HepG2 (cell line): ENCODE data around the gene MNAT1. TPM values are rescaled to one million over a fixed set of nuclear protein-coding genes. Genes with fewer than 3 reads are reported as not detected.

Source experiments
- ATAC-seq: fragments of 200-7000 bp; cut with Tn5 transposase; 3 replicates; pipeline ENCODE4 v1.9.1; 2020; ENCODE audit warnings: mild to moderate bottlenecking, moderate library complexity
- BruUV-seq: library from RNA; stranded (reverse); fragments of 400-500 nt; replicated peaks from 2 replicates; lab custom pipeline; 2021; lab: Mats Ljungman, UMichigan
- CTCF ChIA-PET: fragments of 300-600 bp; formaldehyde crosslinking; extraction: SDS; loops from one replicate; lab custom pipeline; 2021; ENCODE audit warnings: low total read pairs, inconsistent platforms, low intra/inter-chr PET ratio; lab: Yijun Ruan, JAX
- POLR2A ChIA-PET: fragments of 350-600 bp; sonication (Branson Sonifier 250); formaldehyde crosslinking; loops from one replicate; lab custom pipeline; 2020; ENCODE audit warnings: antibody characterized with exemption, inconsistent platforms; lab: Yijun Ruan, JAX
- DNase-seq: peaks from one replicate; pipeline ENCODE4 v3.0.0-alpha.2; 2015; ENCODE audit warnings: low spot score
- FAIRE-seq: peaks from 3 replicates; lab custom pipeline; 2011; peaks lifted over from hg19 to GRCh38; lab: Jason Lieb, UNC
- H2AFZ ChIP-seq: one replicate; pipeline ENCODE4 v1.6.1; 2011; ENCODE audit warnings: low read length, inconsistent platforms
- H3K27ac ChIP-seq: fragments of 300-600 bp; 3 replicates; pipeline ENCODE4 v1.8.0; 2011; ENCODE audit warnings: mixed run types, mild to moderate bottlenecking, mixed read lengths, low read length, inconsistent platforms; ENCODE audit not compliant: insufficient read depth; ENCODE audit errors: extremely low read length
- H3K27me3 ChIP-seq, 2 experiments: fragments of 200-600 bp in 1 of 2; 2 replicates in 1 of 2; 3 replicates in 1 of 2; pipeline versions ENCODE4 v1.6.0 to v1.8.0; 2011; ENCODE audit warnings: low read length in 2 of 2, mild to moderate bottlenecking in 2 of 2, moderate library complexity in 2 of 2, inconsistent platforms in 1 of 2; ENCODE audit not compliant: insufficient read depth in 2 of 2, control insufficient read depth in 1 of 2
- H3K36me3 ChIP-seq, 2 experiments: fragments of 200-600 bp in 1 of 2; replicated peaks in 1 of 2; 2 replicates in 1 of 2; 3 replicates in 1 of 2; pipeline versions ENCODE4 v1.5.1 to v1.8.0; 2011; ENCODE audit warnings: low read length in 2 of 2, inconsistent platforms in 1 of 2; ENCODE audit not compliant: insufficient read depth in 2 of 2, control insufficient read depth in 1 of 2
- H3K4me1 ChIP-seq: 2 replicates; pipeline ENCODE4 v1.5.1; 2012; ENCODE audit warnings: low read length, inconsistent platforms; ENCODE audit not compliant: insufficient read depth
- H3K4me2 ChIP-seq: 2 replicates; pipeline ENCODE4 v1.6.0; 2011; ENCODE audit warnings: low read depth, low read length, inconsistent platforms
- H3K4me3 ChIP-seq, 3 experiments: fragments of 200-600 bp in 1 of 3; sonication (generic), shearing (Covaris generic) in 1 of 3; replicated peaks in 1 of 3; 2 replicates each; pipeline ENCODE4 v1.5.1; 2011 to 2016; ENCODE audit warnings: low read length in 3 of 3, inconsistent platforms in 2 of 3, low read depth in 2 of 3, mild to moderate bottlenecking in 2 of 3, control low read depth in 1 of 3, mixed read lengths in 1 of 3; ENCODE audit not compliant: insufficient read depth in 1 of 3
- H3K79me2 ChIP-seq: one replicate; pipeline ENCODE4 v1.6.1; 2011; ENCODE audit warnings: low read length, inconsistent platforms; ENCODE audit not compliant: insufficient read depth
- H3K9ac ChIP-seq: 2 replicates; pipeline ENCODE4 v1.6.0; 2011; ENCODE audit warnings: mild to moderate bottlenecking, low read depth, low read length, inconsistent platforms; ENCODE audit not compliant: insufficient read depth
- H3K9me3 ChIP-seq: 2 replicates; pipeline ENCODE4 v1.5.1; 2012; ENCODE audit warnings: mild to moderate bottlenecking, low read length
- H4K20me1 ChIP-seq: 2 replicates; pipeline ENCODE4 v1.6.0; 2011; ENCODE audit warnings: inconsistent platforms, mild to moderate bottlenecking, low read length, moderate library complexity; ENCODE audit not compliant: insufficient read depth
- CEBPB ChIP-seq: IDR thresholded peaks from 2 replicates; pipeline ENCODE4 v1.6.1; 2011; ENCODE audit warnings: low read depth, low read length, improper control_type of control experiment, borderline replicate concordance
- CEBPG ChIP-seq: IDR thresholded peaks from 2 replicates; pipeline ENCODE4 v1.6.1; 2016
- FOSL2 ChIP-seq: sonication (generic); formaldehyde crosslinking; IDR thresholded peaks from 2 replicates; pipeline ENCODE4 v1.4.0; 2020; ENCODE audit warnings: missing genetic modification reagents
- MEIS1 ChIP-seq: sonication (generic); formaldehyde crosslinking; IDR thresholded peaks from 2 replicates; pipeline ENCODE4 v1.9.0; 2021; ENCODE audit warnings: mild to moderate bottlenecking, missing genetic modification reagents, moderate library complexity, borderline replicate concordance
- ONECUT2 ChIP-seq: sonication (generic); formaldehyde crosslinking; IDR thresholded peaks from 2 replicates; pipeline ENCODE4 v1.4.0; 2020; ENCODE audit warnings: missing genetic modification reagents
- POGZ ChIP-seq: sonication (generic); formaldehyde crosslinking; IDR thresholded peaks from 2 replicates; pipeline ENCODE4 v1.4.0; 2020; ENCODE audit warnings: mild to moderate bottlenecking, missing genetic modification reagents
- POLR2AphosphoS2 ChIP-seq: IDR thresholded peaks from 2 replicates; pipeline ENCODE4 v1.6.1; 2011; ENCODE audit warnings: low read depth, low read length, improper control_type of control experiment
- RORA ChIP-seq: sonication (generic); formaldehyde crosslinking; IDR thresholded peaks from 2 replicates; pipeline ENCODE4 v1.5.0; 2020; ENCODE audit warnings: mild to moderate bottlenecking, missing genetic modification reagents, moderate library complexity
- SOX6 ChIP-seq, 2 experiments: fragments of 450-650 bp in 1 of 2; sonication (generic) in 1 of 2; formaldehyde crosslinking in 1 of 2; IDR thresholded peaks; 2 replicates each; pipeline versions ENCODE4 v1.4.0 to v1.6.1; 2017 to 2020; ENCODE audit warnings: antibody characterized with exemption in 1 of 2, mild to moderate bottlenecking in 1 of 2, missing genetic modification reagents in 1 of 2
- ZEB1 ChIP-seq: IDR thresholded peaks from 2 replicates; pipeline ENCODE4 v1.6.1; 2012; ENCODE audit warnings: mild to moderate bottlenecking, low read depth, inconsistent platforms; ENCODE audit not compliant: insufficient replicate concordance
- WGBS: methylation state at CpG from one replicate; pipeline ENCODE4 v1.1.6; 2017; ENCODE audit warnings: low lambda C conversion rate; 5-methylcytosine and 5-hydroxymethylcytosine counted together
- in situ Hi-C: cut with HindIII; loops from 2 replicates; pipeline ENCODE4 v1.10.0; 2017; ENCODE audit warnings: low pct_unique_long_range_greater_than_20kb; ENCODE audit not compliant: extremely low pct_ligation_motif_present
- intact Hi-C: fragments of 100-400 bp; cut with micrococcal nuclease; formaldehyde crosslinking; loops from one replicate; pipeline ENCODE4 v1.10.0; 2022; ENCODE audit not compliant: unreplicated experiment
- polyA plus RNA-seq, 8 experiments: library from polyadenylated mRNA; depleted of rRNA in 3 of 8; stranded (reverse) in 7 of 8; unstranded in 1 of 8; fragments of >200 nt; fragmentation: Illumina TruSeq in 4 of 8; extraction: Trizol in 4 of 8; gene quantifications; 2 replicates each; pipeline versions ENCODE4 v1.2.1 to v1.2.3, GENCODE V29; 2011 to 2016; ENCODE audit warnings: low read depth in 4 of 8, missing spikeins in 1 of 8, mixed read lengths in 1 of 8; ENCODE audit not compliant: insufficient read depth in 1 of 8
- total RNA-seq, 5 experiments: library from RNA; depleted of rRNA; stranded (reverse); fragments of >200 nt; fragmentation: Illumina TruSeq; extraction: Trizol; gene quantifications; 2 replicates each; pipeline ENCODE4 v1.2.3, GENCODE V29; 2016; ENCODE audit warnings: low read depth in 1 of 5

Gene MNAT1
- total and polyA plus RNA-seq, 2 of the 13 experiments (the other 11 are each of a cell fraction or from before 2014, with no cell fraction given): 49.2 to 94.8 TPM

GRCh38 chr14:60760209-60760608 is 25.6 kb downstream of the MNAT1 start:
- H3K79me2 ChIP-seq: peaks cover 58% of the 10 kb centered on the region
- no peak overlapping the region for H3K4me2 ChIP-seq
- DNase-seq: no peak
- no peaks in the 10 kb centered on the region; the same call in 1 of the 2 replicates for H4K20me1 ChIP-seq
- H3K27ac ChIP-seq: no peak overlapping the region
- no peaks in the 10 kb centered on the region for H3K9me3 ChIP-seq
- peaks cover 18% of the 10 kb centered on the region for H3K4me1 ChIP-seq
- no peak overlapping the region for H3K4me3 ChIP-seq
- ATAC-seq: no peak
- in situ Hi-C loops: no loop called here
- TF ChIP-seq CEBPG (CRISPR knock-in tag) (peak; percentile 63), CEBPB (peak; percentile 60), RORA (CRISPR knock-in tag) (no peak)
- H2AFZ ChIP-seq: no peak overlapping the region
- H3K9ac ChIP-seq: no peak overlapping the region
- no peaks in the 10 kb centered on the region for H3K27me3 ChIP-seq
- ChIA-PET CTCF (no interaction called here), POLR2A (no interaction called here)
- no peak for FAIRE-seq
- no TSS peak for BruUV-seq
- no peaks in the 10 kb centered on the region for H3K36me3 ChIP-seq
- intact Hi-C loops: no loop called here
- WGBS: 100% methylated on average over 1 of the region's 1 CpG

GRCh38 chr14:60760644-60761364 is 26.2 kb downstream of the MNAT1 start:
- 0 out of 2 replicates have a peak, but pooled peaks have one; percentile 17 for TF ChIP-seq POGZ (CRISPR knock-in tag)
- TF ChIP-seq ONECUT2 (CRISPR knock-in tag): peak; percentile 50; the same call in 1 of the 2 replicates
- TF ChIP-seq FOSL2 (CRISPR knock-in tag): peak; percentile 61
- TF ChIP-seq SOX6 (IDR thresholded peaks at IDR 0.05): no peak
- 0 out of 2 replicates have a peak, but pooled peaks have one; percentile 26 for TF ChIP-seq SOX6 (CRISPR knock-in tag; IDR thresholded peaks at IDR 0.05)
- no peak for TF ChIP-seq MEIS1 (CRISPR knock-in tag)
- TF ChIP-seq POLR2AphosphoS2: no peak
- TF ChIP-seq ZEB1: peak; percentile 76
- TF ChIP-seq, all 625 proteins: peak for 5
- no peaks in the 10 kb centered on the region for H3K27me3 ChIP-seq
- 87% methylated on average over 3 of the region's 3 CpGs for WGBS
- peaks cover 18% of the 10 kb centered on the region for H3K4me1 ChIP-seq
- H3K9me3 ChIP-seq: no peaks in the 10 kb centered on the region
- no peaks in the 10 kb centered on the region; the same call in 1 of the 2 replicates for H4K20me1 ChIP-seq
- DNase-seq (peak; percentile 29), FAIRE-seq (no peak), ATAC-seq (no peak; the same call in 2 of the 3 replicates)
- intact Hi-C loops (no loop called here), in situ Hi-C loops (no loop called here)
- H3K36me3 ChIP-seq: no peaks in the 10 kb centered on the region
- H3K4me3 ChIP-seq: no peak overlapping the region
- no peak overlapping the region for H2AFZ ChIP-seq
- POLR2A ChIA-PET: no interaction called here
- H3K79me2 ChIP-seq: peaks cover 55% of the 10 kb centered on the region
- BruUV-seq: no TSS peak
- no peak overlapping the region for H3K27ac ChIP-seq
- CTCF ChIA-PET: no interaction called here
- no peak overlapping the region for H3K4me2 ChIP-seq
- no peak overlapping the region for H3K9ac ChIP-seq
